GM18867 (cell line): ENCODE data around the gene TTC7B.

ENCODE experiments used
- ATAC-seq: cut with Tn5 transposase; IDR thresholded peaks from one replicate; pipeline ENCODE4 v1.9.1; 2021; ENCODE audit warnings: mild to moderate bottlenecking, moderate library complexity; ENCODE audit not compliant: unreplicated experiment

Gene TTC7B

GRCh38 chr14:90777830-90778485, 38.3 kb downstream of the TTC7B start:
- ATAC-seq, result no peak

GRCh38 chr14:90777358-90777757, 38.9 kb downstream of the TTC7B start:
- no peak for ATAC-seq

- ATAC-seq, result no peak
Observed at GRCh38 chr14:90775441-90775840, 40.8 kb downstream of the TTC7B start.

GRCh38 chr14:90774316-90774715, 41.9 kb downstream of the TTC7B start:
- ATAC-seq, result no peak

DNA sequence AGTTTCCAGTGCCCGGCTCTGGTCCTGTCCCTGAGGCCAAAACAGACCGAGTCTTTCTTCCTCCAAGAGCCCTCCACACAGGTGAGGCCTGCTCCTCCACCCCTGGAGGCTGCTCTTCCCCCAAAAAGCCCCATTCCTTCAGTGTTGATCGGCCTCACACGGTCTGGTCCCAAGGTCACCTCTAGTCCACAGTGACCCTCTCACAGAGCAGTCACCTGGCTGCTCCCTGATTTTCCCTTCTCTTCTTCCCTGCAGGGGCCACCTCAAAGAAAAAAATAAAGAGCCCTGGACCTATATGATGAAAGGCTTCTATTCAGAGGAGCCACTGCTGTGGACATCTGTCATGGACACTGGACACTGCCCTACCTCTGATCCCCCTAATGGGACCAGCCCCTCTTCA, 42.5 kb downstream of the TTC7B start:
- ATAC-seq, result no peak

- ATAC-seq, result no peak
Observed at GRCh38 chr14:90773196-90773486, 43.1 kb downstream of the TTC7B start.

DNA sequence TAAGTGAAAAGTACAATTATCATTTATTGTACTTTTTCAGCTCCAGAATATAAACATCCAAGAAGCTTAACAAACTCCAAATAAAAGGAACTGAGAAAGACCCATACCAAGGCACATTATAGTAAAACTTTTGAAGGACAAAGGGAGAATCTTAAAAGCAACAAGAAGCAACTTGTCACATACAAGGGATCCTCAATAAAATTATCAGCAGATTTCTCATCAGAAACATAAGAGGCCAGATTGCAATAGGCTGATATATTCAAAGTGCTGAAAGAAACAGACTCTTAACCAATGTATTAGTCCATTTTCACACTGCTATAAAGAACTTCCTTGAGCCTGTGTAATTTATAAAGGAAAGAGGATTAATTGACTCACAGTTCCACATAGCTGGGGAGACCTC, 48.3 kb downstream of the TTC7B start:
- no peak for ATAC-seq

- ATAC-seq, result no peak
Observed at GRCh38 chr14:90760591-90761316, 55.5 kb downstream of the TTC7B start.

- no peak for ATAC-seq
Observed at GRCh38 chr14:90760078-90760444, 56.2 kb downstream of the TTC7B start.

GRCh38 chr14:90759370-90760077, 56.7 kb downstream of the TTC7B start:
- ATAC-seq, result no peak

- ATAC-seq, result no peak
Observed at GRCh38 chr14:90758959-90759358, 57.3 kb downstream of the TTC7B start.

DNA sequence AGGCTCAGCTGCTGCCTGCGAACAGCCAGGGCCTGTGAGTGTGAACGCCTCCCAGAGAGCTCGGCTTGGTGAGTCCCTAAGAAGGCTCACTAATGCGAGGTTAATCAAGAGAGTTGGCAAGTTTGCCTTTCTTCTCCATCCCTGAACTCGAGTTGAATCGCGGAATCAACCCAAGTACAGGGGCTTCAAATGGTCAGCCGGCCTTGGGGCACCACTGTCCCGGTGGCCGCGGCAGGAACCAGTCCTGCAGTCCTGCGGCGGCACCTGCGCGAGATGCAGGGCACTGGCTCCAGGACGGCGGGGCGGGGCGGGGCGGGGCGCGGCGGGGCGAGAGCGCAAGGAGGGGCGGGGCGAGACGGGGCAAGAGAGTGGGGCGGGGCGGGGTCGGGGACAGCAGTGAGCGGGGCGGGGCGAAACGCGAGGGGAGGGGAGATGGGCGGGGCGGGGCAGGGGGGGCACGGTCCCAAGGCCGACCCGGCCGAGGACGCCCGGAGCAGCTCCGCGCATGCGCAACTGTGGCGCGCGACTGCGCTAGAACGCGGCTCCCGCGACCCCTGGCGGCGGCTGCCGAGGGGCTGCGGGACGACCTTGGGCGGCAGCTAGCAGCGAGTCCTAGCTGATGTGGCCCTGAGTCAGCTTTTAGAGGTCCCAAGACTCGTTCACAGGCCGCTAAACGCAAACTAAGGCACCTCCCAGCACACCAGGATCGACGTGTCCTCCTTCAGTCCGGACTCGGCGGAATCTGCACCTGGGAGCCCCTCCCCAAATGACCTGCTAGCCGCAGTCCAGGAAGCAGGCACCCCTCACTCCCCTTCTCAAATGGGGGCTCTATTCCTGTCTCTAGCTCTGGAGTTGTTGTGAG, 58.0 kb downstream of the TTC7B start:
- peak; percentile 93 for ATAC-seq

GRCh38 chr14:90757452-90757851, 58.8 kb downstream of the TTC7B start:
- ATAC-seq, result no peak

DNA sequence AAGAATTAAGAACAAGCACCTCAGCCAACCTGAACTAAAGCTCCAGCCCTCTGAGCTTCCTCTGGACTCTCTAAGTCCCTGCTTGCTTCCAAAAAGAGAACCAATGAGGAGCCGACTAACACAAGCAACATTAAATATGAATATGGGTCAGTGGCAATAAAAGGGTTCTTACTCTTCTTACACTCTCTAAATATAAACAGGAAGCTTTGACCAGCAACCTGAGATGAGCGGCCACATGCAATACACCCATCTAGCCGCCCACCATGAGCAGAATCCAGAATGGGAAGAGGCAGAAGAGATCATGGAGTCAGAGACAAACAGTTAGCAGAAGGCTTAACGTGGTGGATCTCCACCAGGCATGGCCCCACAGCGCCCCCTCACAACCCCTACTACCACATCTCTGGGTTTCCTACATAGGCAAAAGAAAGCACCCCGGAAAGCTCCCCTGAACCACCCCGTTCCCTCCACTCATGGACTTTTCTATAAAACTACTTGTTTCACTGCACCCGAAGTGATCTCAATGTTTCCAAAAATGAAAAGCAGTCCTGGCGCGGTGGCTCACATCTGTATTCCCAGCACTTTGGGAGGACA, 59.4 kb downstream of the TTC7B start:
- ATAC-seq, result no peak

DNA sequence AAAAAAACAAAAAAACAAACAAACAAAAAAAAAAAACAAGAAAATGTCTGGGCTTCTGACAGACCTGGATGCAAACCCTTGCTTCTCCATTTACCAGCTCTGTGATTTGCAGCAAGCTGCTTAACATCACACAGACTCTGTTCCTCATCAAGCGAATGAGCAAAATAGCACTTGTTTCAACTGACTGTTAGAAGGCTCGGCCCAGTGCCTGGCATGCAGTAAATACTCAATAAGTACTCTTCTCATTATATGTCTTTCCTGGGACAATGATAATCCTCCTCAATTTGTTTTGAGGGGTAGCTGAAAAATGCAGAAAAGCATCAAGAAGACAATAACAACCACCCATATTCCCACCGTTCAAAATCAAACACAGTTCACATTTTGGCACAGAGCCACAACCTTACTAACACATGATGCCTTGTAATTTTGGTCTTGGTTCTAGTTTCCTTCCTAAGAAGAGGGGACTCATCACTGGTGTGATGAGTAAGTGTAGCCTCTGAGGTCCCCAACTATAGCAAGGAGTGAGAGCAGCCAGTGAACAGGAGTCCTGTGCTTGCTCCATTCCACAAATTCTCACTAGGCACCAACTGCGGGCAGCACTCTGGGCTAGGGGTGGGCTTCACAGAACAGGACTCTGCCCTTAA, 60.4 kb downstream of the TTC7B start:
- no peak for ATAC-seq

- ATAC-seq, result no peak
Observed at GRCh38 chr14:90753456-90754005, 62.7 kb downstream of the TTC7B start.

DNA sequence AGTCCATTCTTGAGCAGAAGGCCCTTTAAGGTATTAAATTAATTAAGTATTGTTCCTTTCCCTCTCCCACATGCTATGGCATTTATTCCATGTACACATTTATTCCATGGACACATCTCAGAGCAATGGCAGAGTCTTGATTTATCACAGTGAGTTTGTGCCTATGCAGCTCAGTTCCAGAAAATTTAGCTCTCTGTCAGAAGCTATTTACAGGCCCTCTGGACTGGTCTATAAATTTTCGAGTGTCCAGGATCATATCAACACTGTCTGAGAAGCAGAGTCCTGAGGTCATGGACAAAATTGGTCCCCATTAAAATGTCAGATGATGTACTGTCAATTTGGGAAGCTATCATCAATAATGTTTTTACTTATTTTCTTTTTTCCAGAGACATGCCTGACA, 65.5 kb downstream of the TTC7B start:
- no peak for ATAC-seq

DNA sequence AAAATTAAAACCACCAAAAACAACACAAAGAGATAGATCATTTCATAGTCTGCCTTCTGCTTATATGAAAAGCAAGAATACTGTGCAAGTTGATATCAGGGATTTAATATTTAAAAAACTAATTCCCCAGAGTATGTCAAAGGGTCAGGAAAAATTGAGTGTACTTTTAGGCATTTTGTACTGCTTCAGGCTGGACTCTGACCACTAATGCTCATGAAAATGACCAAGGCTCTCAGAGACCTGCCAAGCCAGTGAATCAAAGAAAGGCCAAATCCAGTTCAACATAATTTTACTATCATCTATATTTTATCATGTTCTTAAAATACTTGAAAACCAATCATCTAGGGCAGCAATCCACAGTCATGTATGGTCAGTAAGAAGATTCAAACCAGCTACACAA, 66.0 kb downstream of the TTC7B start:
- no peak for ATAC-seq

DNA sequence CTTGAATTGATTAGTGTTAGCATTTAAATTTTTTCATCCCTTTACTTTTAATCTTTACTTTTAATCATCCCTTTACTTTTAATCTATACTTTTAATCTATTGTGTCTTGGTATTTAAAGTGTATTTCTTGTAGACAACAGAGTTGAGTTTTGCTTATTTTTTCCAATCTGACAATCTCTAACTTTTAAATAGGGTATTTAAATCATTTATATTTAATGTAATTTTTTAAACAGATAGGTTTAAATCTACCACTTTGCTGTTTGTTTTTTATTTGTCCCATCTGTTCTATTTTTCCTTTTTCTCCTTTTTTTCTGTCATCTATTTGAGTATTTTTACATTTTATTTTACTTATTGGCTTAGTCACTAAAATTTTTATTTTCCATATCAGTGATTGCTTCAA, 68.3 kb downstream of the TTC7B start:
- ATAC-seq, result no peak

DNA sequence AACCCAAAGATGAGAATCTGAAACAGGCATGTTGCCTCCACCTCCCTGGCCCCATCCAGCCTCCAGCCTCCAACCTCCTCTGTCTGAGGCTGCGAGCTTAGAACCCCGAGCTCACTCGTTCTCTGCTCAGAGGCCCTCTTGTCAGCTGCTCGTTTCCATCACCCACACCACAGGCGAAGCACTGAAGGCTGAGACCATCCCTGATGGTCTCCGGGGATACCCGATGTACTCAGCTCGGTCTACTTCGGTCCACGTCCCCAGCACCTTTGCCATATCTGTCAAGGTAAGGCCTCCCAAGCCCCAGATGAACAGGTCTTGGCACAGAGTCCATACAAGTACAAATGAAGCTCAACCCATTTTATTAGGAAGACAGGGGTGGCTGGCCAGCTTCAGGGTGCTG, 72.4 kb downstream of the TTC7B start:
- no peak for ATAC-seq
